Calu3 (cell line): ENCODE measurements around the gene SMAGP. TPM values are rescaled to one million over a fixed set of nuclear protein-coding genes. Genes with fewer than 3 reads are reported as not detected.
"Not testable (repeated sequence)": the region's sequence is repeated elsewhere in the genome, so short reads cannot be mapped to it uniquely, and the experiment has no call there.

Experiments
- BruUV-seq: library from RNA; stranded (reverse); fragments of 400-500 nt; replicated peaks from 2 replicates; lab custom pipeline; 2021; lab: Mats Ljungman, UMichigan
- CTCF ChIA-PET: fragments of 300-600 bp; sonication (Branson Sonifier 250); formaldehyde crosslinking; loops from one replicate; lab custom pipeline; 2022; ENCODE audit warnings: antibody characterized with exemption; lab: Charles Lee
- DNase-seq: peaks from one replicate; pipeline ENCODE4 v3.0.0; 2022
- H3K27ac Mint-ChIP-seq: one replicate; pipeline ENCODE4 v1.8.0; 2022; ENCODE audit warnings: mixed read lengths; ENCODE audit not compliant: unreplicated experiment
- H3K27me3 Mint-ChIP-seq: one replicate; pipeline ENCODE4 v1.8.0; 2022; ENCODE audit warnings: mixed read lengths; ENCODE audit not compliant: unreplicated experiment
- H3K36me3 Mint-ChIP-seq: one replicate; pipeline ENCODE4 v1.8.0; 2022; ENCODE audit warnings: mild to moderate bottlenecking, moderate library complexity, mixed read lengths; ENCODE audit not compliant: insufficient read depth, unreplicated experiment
- H3K4me1 Mint-ChIP-seq: one replicate; pipeline ENCODE4 v1.8.0; 2022; ENCODE audit warnings: mild to moderate bottlenecking, low read depth, mixed read lengths; ENCODE audit not compliant: unreplicated experiment
- H3K4me3 Mint-ChIP-seq: one replicate; pipeline ENCODE4 v1.8.0; 2022; ENCODE audit warnings: mild to moderate bottlenecking, low read depth, moderate library complexity, mixed read lengths; ENCODE audit not compliant: unreplicated experiment
- H3K9me3 Mint-ChIP-seq: one replicate; pipeline ENCODE4 v1.8.0; 2022; ENCODE audit warnings: low read depth, mixed read lengths; ENCODE audit not compliant: unreplicated experiment
- CTCF ChIP-seq: fragments of 200-600 bp; IDR thresholded peaks from one replicate; pipeline ENCODE4 v1.8.0; 2022; ENCODE audit warnings: antibody characterized with exemption; ENCODE audit not compliant: unreplicated experiment
- intact Hi-C: fragments of 100-400 bp; cut with micrococcal nuclease; formaldehyde crosslinking; loops from one replicate; pipeline ENCODE4 v1.10.0; 2022; ENCODE audit not compliant: unreplicated experiment
- total RNA-seq: library from RNA; stranded (reverse); gene quantifications from 2 replicates; pipeline ENCODE4 v1.2.3, GENCODE V29; 2022

SMAGP gene
- total RNA-seq, 1 experiment from 2014 or later, result 60.9 TPM

- peaks cover 17% of the 10 kb centered on the region for H3K4me1 Mint-ChIP-seq
- no TSS peak for BruUV-seq
- intact Hi-C loops, result loop anchor here (5.0 kb wide), 1 partner anchor 42 kb away; no protein-coding TSS in a partner anchor
Observed at GRCh38 chr12:51265024-51265423, 5.2 kb downstream of the SMAGP start.

GRCh38 chr12:51264297-51264696 lies 5.9 kb downstream of the SMAGP start:
- H3K27ac Mint-ChIP-seq, result no peak overlapping the region
- BruUV-seq, result no TSS peak
- H3K4me3 Mint-ChIP-seq, result no peak overlapping the region
- H3K9me3 Mint-ChIP-seq, result no peaks in the 10 kb centered on the region
- intact Hi-C loops, result no loop called here
- no peaks in the 10 kb centered on the region for H3K27me3 Mint-ChIP-seq
- no peak for TF ChIP-seq CTCF
- peaks cover 17% of the 10 kb centered on the region for H3K4me1 Mint-ChIP-seq
- peaks cover 44% of the 10 kb centered on the region for H3K36me3 Mint-ChIP-seq
- no peak for DNase-seq
- CTCF ChIA-PET, result interaction anchor here (0.6 to 0.7 kb wide), 3 partner anchors 20 to 98 kb away, joined by 4 to 8 read pairs (median 4); no protein-coding TSS in a partner anchor

More at GRCh38 chr12:51265024-51265423, 5.2 kb downstream of the SMAGP start:
- no peak for DNase-seq
- Mint-ChIP-seq H3K36me3 (peaks cover 51% of the 10 kb centered on the region), H3K27ac (no peak overlapping the region), H3K9me3 (no peaks in the 10 kb centered on the region), H3K4me3 (no peak overlapping the region), H3K27me3 (no peaks in the 10 kb centered on the region)
- CTCF ChIA-PET, result interaction anchor here (0.6 kb wide), 1 partner anchor 97 kb away, joined by 4 read pairs; no protein-coding TSS in a partner anchor
- no peak for TF ChIP-seq CTCF

- Mint-ChIP-seq H3K4me1 (peaks cover 17% of the 10 kb centered on the region), H3K4me3 (no peak overlapping the region), H3K36me3 (peaks cover 36% of the 10 kb centered on the region), H3K9me3 (no peaks in the 10 kb centered on the region), H3K27ac (no peak overlapping the region), H3K27me3 (no peaks in the 10 kb centered on the region)
- no TSS peak for BruUV-seq
- no peak for TF ChIP-seq CTCF
- DNase-seq, result no peak
- CTCF ChIA-PET, result interaction anchor here (0.7 to 2.1 kb wide), 2 partner anchors 78 to 476 kb away, joined by 4 to 22 read pairs; no protein-coding TSS in a partner anchor
- intact Hi-C loops, result no loop called here
Observed at GRCh38 chr12:51263341-51263740, 6.9 kb downstream of the SMAGP start.

GRCh38 chr12:51262758-51263177 lies 7.4 kb downstream of the SMAGP start:
- peak; percentile 63 for DNase-seq
- CTCF ChIA-PET, result interaction anchor here (0.6 to 2.1 kb wide), 3 partner anchors 24 to 476 kb away, joined by 3 to 22 read pairs (median 4); partner anchors contain the start of gene DAZAP2
- H3K27me3 Mint-ChIP-seq, result no peaks in the 10 kb centered on the region
- H3K27ac Mint-ChIP-seq, result no peak overlapping the region
- BruUV-seq, result no TSS peak
- peaks cover 14% of the 10 kb centered on the region for H3K4me1 Mint-ChIP-seq
- intact Hi-C loops, result loop anchor here (1.0 kb wide), 1 partner anchor 79 kb away; no protein-coding TSS in a partner anchor
- H3K36me3 Mint-ChIP-seq, result peaks cover 35% of the 10 kb centered on the region
- no peaks in the 10 kb centered on the region for H3K9me3 Mint-ChIP-seq
- TF ChIP-seq CTCF, result no peak
- H3K4me3 Mint-ChIP-seq, result no peak overlapping the region

GRCh38 chr12:51259600-51259999 lies 10.6 kb downstream of the SMAGP start:
- CTCF ChIA-PET, H3K27me3 Mint-ChIP-seq: not testable (repeated sequence)

More at GRCh38 chr12:51259600-51259999, 10.6 kb downstream of the SMAGP start:
- H3K4me3 Mint-ChIP-seq, H3K4me1 Mint-ChIP-seq, H3K27ac Mint-ChIP-seq, H3K9me3 Mint-ChIP-seq, BruUV-seq, intact Hi-C loops, DNase-seq: not testable (repeated sequence)
- H3K36me3 Mint-ChIP-seq, result peaks cover 28% of the 10 kb centered on the region
